H1 (cell line): Measurements from ENCODE around the gene TEDDM1. TPM values are rescaled to one million over a fixed set of nuclear protein-coding genes. Genes with fewer than 3 reads are reported as not detected.

Source experiments
- CTCF ChIA-PET: fragments of 300-600 bp; sonication (Branson Sonifier 250); formaldehyde crosslinking; loops from one replicate; lab custom pipeline; 2021; ENCODE audit not compliant: partially characterized antibody; lab: Charles Lee
- POLR2A ChIA-PET: fragments of 300-600 bp; sonication (Branson Sonifier 250); formaldehyde crosslinking; loops from one replicate; lab custom pipeline; 2021; ENCODE audit warnings: inconsistent platforms; ENCODE audit not compliant: partially characterized antibody; lab: Charles Lee
- DNase-seq, 2 experiments: peaks; one replicate each; pipeline versions ENCODE4 v3.0.0 to v3.0.0-alpha.2; 2010 to 2022; ENCODE audit warnings: low spot score in 2 of 2, low read depth in 1 of 2, mixed read lengths in 1 of 2
- FAIRE-seq: peaks from 2 replicates; lab custom pipeline; 2011; peaks lifted over from hg19 to GRCh38; lab: Jason Lieb, UNC
- H2AFZ ChIP-seq: 2 replicates; pipeline ENCODE4 v1.8.1; 2012; ENCODE audit warnings: low read length, inconsistent platforms
- H2AK5ac ChIP-seq: 2 replicates; pipeline ENCODE4 v1.6.1; 2013; ENCODE audit warnings: low read depth, low read length
- H2BK120ac ChIP-seq: replicated peaks from 2 replicates; pipeline ENCODE3; 2013; ENCODE audit warnings: low read depth, low read length, inconsistent platforms
- H2BK12ac ChIP-seq: 2 replicates; pipeline ENCODE4 v1.6.1; 2013; ENCODE audit warnings: low read depth, low read length
- H2BK15ac ChIP-seq: 2 replicates; pipeline ENCODE4 v1.6.1; 2013; ENCODE audit warnings: low read length
- H2BK20ac ChIP-seq: 2 replicates; pipeline ENCODE4 v1.6.1; 2013; ENCODE audit warnings: low read length
- H2BK5ac ChIP-seq: 2 replicates; pipeline ENCODE4 v1.6.1; 2013; ENCODE audit warnings: low read depth, low read length
- H3K14ac ChIP-seq: 2 replicates; pipeline ENCODE4 v1.6.1; 2013; ENCODE audit warnings: inconsistent platforms; ENCODE audit not compliant: insufficient read length
- H3K18ac ChIP-seq: 2 replicates; pipeline ENCODE4 v1.6.1; 2013; ENCODE audit warnings: low read length; ENCODE audit errors: extremely low read depth
- H3K23ac ChIP-seq: 2 replicates; pipeline ENCODE4 v1.6.1; 2013; ENCODE audit warnings: inconsistent platforms; ENCODE audit not compliant: insufficient read length
- H3K23me2 ChIP-seq: 2 replicates; pipeline ENCODE4 v1.6.1; 2013; ENCODE audit warnings: low read depth, low read length
- H3K27ac ChIP-seq: 2 replicates; pipeline ENCODE4 v1.6.1; 2011; ENCODE audit warnings: low read depth, low read length, inconsistent platforms
- H3K27me3 ChIP-seq, 4 experiments: replicated peaks in 1 of 4; 1 replicate in 1 of 4; 2 replicates in 3 of 4; pipeline versions ENCODE4 v1.6.1 to v1.8.1; 2011 to 2013; ENCODE audit warnings: low read length in 3 of 4, mild to moderate bottlenecking in 3 of 4, inconsistent platforms in 2 of 4, mixed read lengths in 2 of 4, moderate library complexity in 1 of 4; ENCODE audit not compliant: control insufficient read depth in 3 of 4, insufficient read depth in 3 of 4; ENCODE audit errors: extremely low read depth in 1 of 4
- H3K36me3 ChIP-seq, 4 experiments: 2 replicates each; pipeline versions ENCODE4 v1.6.1 to v1.8.1; 2011 to 2013; ENCODE audit warnings: mild to moderate bottlenecking in 4 of 4, low read length in 3 of 4, moderate library complexity in 2 of 4, control low read depth in 1 of 4, inconsistent platforms in 1 of 4; ENCODE audit not compliant: insufficient read depth in 4 of 4, control insufficient read depth in 2 of 4
- H3K4ac ChIP-seq: replicated peaks from 2 replicates; pipeline ENCODE3; 2013; ENCODE audit warnings: low read length, low read depth, mixed read lengths, inconsistent platforms; ENCODE audit not compliant: insufficient read length
- H3K4me1 ChIP-seq, 4 experiments: replicated peaks in 1 of 4; 1 replicate in 1 of 4; 2 replicates in 3 of 4; pipeline versions ENCODE4 v1.6.1 to v1.8.1; 2011 to 2013; ENCODE audit warnings: low read length in 3 of 4, inconsistent platforms in 2 of 4, mixed read lengths in 1 of 4; ENCODE audit not compliant: insufficient read depth in 4 of 4, control insufficient read depth in 3 of 4
- H3K4me2 ChIP-seq, 2 experiments: 2 replicates each; pipeline versions ENCODE4 v1.6.1 to v1.8.1; 2011 to 2013; ENCODE audit warnings: low read depth in 2 of 2, low read length in 2 of 2, control low read depth in 1 of 2, inconsistent platforms in 1 of 2, mild to moderate bottlenecking in 1 of 2; ENCODE audit not compliant: insufficient read depth in 1 of 2
- H3K4me3 ChIP-seq, 4 experiments: fragments of 200-600, 300-600 bp in 1 of 4; sonication (generic), shearing (Covaris generic), sonication (Bioruptor Twin) in 1 of 4; 2 replicates each; pipeline versions ENCODE4 v1.5.1 to v1.8.1; 2011 to 2016; ENCODE audit warnings: low read length in 4 of 4, low read depth in 3 of 4, control low read depth in 2 of 4, inconsistent platforms in 2 of 4, mild to moderate bottlenecking in 2 of 4, mixed read lengths in 1 of 4, moderate library complexity in 1 of 4; ENCODE audit not compliant: insufficient read depth in 2 of 4; ENCODE audit errors: extremely low read depth in 1 of 4
- H3K56ac ChIP-seq: replicated peaks from 2 replicates; pipeline ENCODE3; 2013; ENCODE audit warnings: low read depth, mild to moderate bottlenecking, mixed read lengths, low read length, inconsistent platforms; ENCODE audit not compliant: insufficient read length
- H3K79me1 ChIP-seq: 2 replicates; pipeline ENCODE4 v1.6.1; 2013; ENCODE audit warnings: low read depth, low read length, control low read depth
- H3K79me2 ChIP-seq, 2 experiments: 2 replicates each; pipeline versions ENCODE4 v1.6.1 to v1.8.1; 2012 to 2013; ENCODE audit warnings: low read length in 2 of 2, mild to moderate bottlenecking in 2 of 2, inconsistent platforms in 1 of 2; ENCODE audit not compliant: insufficient read depth in 2 of 2, control insufficient read depth in 1 of 2
- H3K9ac ChIP-seq, 4 experiments: replicated peaks in 1 of 4; 1 replicate in 1 of 4; 2 replicates in 3 of 4; pipeline versions ENCODE4 v1.6.1 to v1.8.1; 2011 to 2013; ENCODE audit warnings: low read depth in 3 of 4, low read length in 3 of 4, control low read depth in 2 of 4, mild to moderate bottlenecking in 2 of 4, moderate library complexity in 2 of 4, inconsistent platforms in 1 of 4; ENCODE audit errors: extremely low read depth in 1 of 4
- H3K9me3 ChIP-seq, 2 experiments: 2 replicates each; pipeline versions ENCODE4 v1.6.1 to v1.8.1; 2012 to 2013; ENCODE audit warnings: mild to moderate bottlenecking in 2 of 2, moderate library complexity in 2 of 2, control low read depth in 1 of 2, inconsistent platforms in 1 of 2, low read depth in 1 of 2, low read length in 1 of 2, mixed read lengths in 1 of 2; ENCODE audit not compliant: insufficient read depth in 2 of 2
- H4K20me1 ChIP-seq, 2 experiments: replicated peaks in 1 of 2; 2 replicates each; pipeline versions ENCODE3 to v1.8.1; 2011 to 2013; ENCODE audit warnings: inconsistent platforms in 2 of 2, low read length in 2 of 2, mild to moderate bottlenecking in 1 of 2; ENCODE audit not compliant: insufficient read depth in 2 of 2, control insufficient read depth in 1 of 2
- H4K5ac ChIP-seq: 2 replicates; pipeline ENCODE4 v1.6.1; 2013; ENCODE audit warnings: low read length, low read depth, mixed read lengths, inconsistent platforms; ENCODE audit not compliant: insufficient read length
- H4K8ac ChIP-seq: 2 replicates; pipeline ENCODE4 v1.8.0; 2013; ENCODE audit warnings: mild to moderate bottlenecking, moderate library complexity, low read length, inconsistent platforms; ENCODE audit not compliant: insufficient read depth; ENCODE audit errors: extremely low read depth
- H4K91ac ChIP-seq: replicated peaks from 2 replicates; pipeline ENCODE3; 2013; ENCODE audit warnings: low read length, mixed read lengths, inconsistent platforms; ENCODE audit not compliant: insufficient read length
- BRCA1 ChIP-seq: IDR thresholded peaks from 2 replicates; pipeline ENCODE4 v1.6.1; 2012; ENCODE audit warnings: low read depth, low read length, improper control_type of control experiment
- CTCF ChIP-seq, 3 experiments: IDR thresholded peaks; 1 replicate in 2 of 3; 2 replicates in 1 of 3; pipeline versions ENCODE4 v1.5.1 to v1.6.1; 2011; ENCODE audit warnings: low read length in 3 of 3, mild to moderate bottlenecking in 3 of 3, inconsistent platforms in 2 of 3, low read depth in 1 of 3, moderate library complexity in 1 of 3; ENCODE audit not compliant: insufficient read depth in 1 of 3; ENCODE audit errors: control extremely low read depth in 1 of 3
- JUND ChIP-seq: IDR thresholded peaks from 2 replicates; pipeline ENCODE4 v1.6.1; 2011; ENCODE audit warnings: mild to moderate bottlenecking, improper control_type of control experiment, low read length
- KDM1A ChIP-seq: fragments of 200-600, 300-600 bp; sonication (generic); IDR thresholded peaks from 2 replicates; pipeline ENCODE4 v1.7.1; 2016; ENCODE audit warnings: mild to moderate bottlenecking, low read length, borderline replicate concordance
- KDM4A ChIP-seq: IDR thresholded peaks from one replicate; pipeline ENCODE4 v1.7.1; 2012; ENCODE audit warnings: low read depth, mild to moderate bottlenecking, moderate library complexity, low read length, inconsistent platforms; ENCODE audit not compliant: severe bottlenecking
- TBP ChIP-seq: IDR thresholded peaks from 2 replicates; pipeline ENCODE4 v1.6.1; 2011; ENCODE audit warnings: low read depth, low read length, improper control_type of control experiment
- WGBS, 2 experiments: shearing (Covaris generic) in 1 of 2; methylation state at CpG; one replicate each; pipeline versions ENCODE4 v1.1.6 to v1.1.7; 2013 to 2015; ENCODE audit warnings: low lambda C conversion rate in 2 of 2, mixed read lengths in 2 of 2, inconsistent platforms in 1 of 2, low coverage in 1 of 2, missing lambda C conversion rate in 1 of 2; ENCODE audit not compliant: insufficient replicate concordance in 2 of 2, insufficient coverage in 1 of 2, insufficient read length in 1 of 2; ENCODE audit errors: extremely low coverage in 1 of 2, missing lambda C conversion rate in 1 of 2; 5-methylcytosine and 5-hydroxymethylcytosine counted together
- polyA plus RNA-seq, 7 experiments: library from polyadenylated mRNA; depleted of rRNA in 3 of 7; stranded (reverse) in 5 of 7; unstranded in 2 of 7; fragments of >200 nt in 5 of 7; fragments of 200-250 nt in 2 of 7; gene quantifications; 1 replicate in 5 of 7; 2 replicates in 1 of 7; 4 replicates in 1 of 7; pipeline versions ENCODE4 v1.2.1 to v1.2.3, GENCODE V29; 2011 to 2013; ENCODE audit warnings: missing spikeins in 2 of 7, mixed read lengths in 2 of 7
- total RNA-seq: library from RNA; stranded (reverse); fragmentation: NEBNext Ultra II Directional; extraction: Animal tissue kit (Norgen Biotek cat#: 25700); gene quantifications from 2 replicates; pipeline ENCODE4 v1.2.1, GENCODE V29; 2021

The TEDDM1 gene
- total and polyA plus RNA-seq, 2 of the 8 experiments (the other 6 are each of a cell fraction or from before 2014, with no cell fraction given): not detected

- WGBS, 2 experiments: 89% methylated on average over 7 of the region's 7 CpGs; no CpG with 5 or more reads in 1 of the 2 experiments
- Histone ChIP-seq H3K23ac (no peak overlapping the region), H2AK5ac (no peak overlapping the region), H3K27me3 (no peaks in the 10 kb centered on the region), H3K18ac (no peak overlapping the region), H4K20me1 (no peaks in the 10 kb centered on the region), H4K91ac (no peak overlapping the region), H2BK12ac (no peak overlapping the region), H3K4ac (no peak overlapping the region), H4K8ac (no peak overlapping the region), H3K56ac (no peak overlapping the region), H3K4me1 (no peaks in the 10 kb centered on the region), H3K79me2 (no peaks in the 10 kb centered on the region), H3K79me1 (no peaks in the 10 kb centered on the region), H2BK5ac (no peak overlapping the region), H2BK120ac (no peak overlapping the region), H2BK15ac (no peak overlapping the region), H3K27ac (no peak overlapping the region), H4K5ac (no peak overlapping the region), H3K36me3 (no peaks in the 10 kb centered on the region), H3K9me3 (no peaks in the 10 kb centered on the region), H2AFZ (no peak overlapping the region), H3K4me2 (no peak overlapping the region), H3K4me3 (no peak overlapping the region), H3K14ac (no peak overlapping the region), H2BK20ac (no peak overlapping the region), H3K9ac (no peak overlapping the region), H3K23me2 (no peaks in the 10 kb centered on the region)
- ChIA-PET CTCF (interaction anchor here (0.6 to 0.9 kb wide), 2 partner anchors 22 to 353 kb away, joined by 3 read pairs; no protein-coding TSS in a partner anchor), POLR2A (no interaction called here)
- DNase-seq (no peak), FAIRE-seq (no peak)
- no peak for TF ChIP-seq TBP
- no peak for TF ChIP-seq BRCA1
- TF ChIP-seq CTCF (IDR thresholded peaks at IDR 0.05; ENCODE audit: control extremely low read depth in 1 of 3, insufficient read depth in 1 of 3, low read depth in 1 of 3, low read length in 3 of 3): no peak
- TF ChIP-seq JUND: no peak
- no peak for TF ChIP-seq KDM1A
- no peak for TF ChIP-seq KDM4A
These were observed 26.3 kb upstream of the TEDDM1 start for GRCh38 chr1:182426442-182427430.
